Endothelial cell of umbilical vein (primary cell): ENCODE data around the gene CPED1. TPM values are rescaled to one million over a fixed set of nuclear protein-coding genes. Genes with fewer than 3 reads are reported as not detected.

Source experiments
- BruUV-seq: library from RNA; stranded (reverse); fragments of 400-500 nt; replicated peaks from 2 replicates; lab custom pipeline; 2021; lab: Mats Ljungman, UMichigan
- CTCF ChIA-PET: fragments of 300-600, 350-600 bp; sonication (Branson Sonifier 250); formaldehyde crosslinking; loops from one replicate; lab custom pipeline; 2021; ENCODE audit warnings: antibody characterized with exemption, inconsistent platforms; lab: Charles Lee
- POLR2A ChIA-PET: fragments of 300-600, 350-600 bp; sonication (Branson Sonifier 250); formaldehyde crosslinking; loops from one replicate; lab custom pipeline; 2021; ENCODE audit warnings: antibody characterized with exemption, inconsistent platforms; lab: Charles Lee
- DNase-seq: peaks from one replicate; pipeline ENCODE4 v3.0.0-alpha.2; 2011; ENCODE audit warnings: low read depth, low spot score
- FAIRE-seq: peaks from 2 replicates; lab custom pipeline; 2011; peaks lifted over from hg19 to GRCh38; lab: Jason Lieb, UNC
- H2AFZ ChIP-seq: 2 replicates; pipeline ENCODE4 v1.6.0; 2012; ENCODE audit warnings: low read depth, low read length, control low read depth, inconsistent platforms
- H3K27ac ChIP-seq: 2 replicates; pipeline ENCODE4 v1.5.1; 2011; ENCODE audit warnings: low read depth, mild to moderate bottlenecking, control low read depth, low read length, moderate library complexity; ENCODE audit not compliant: insufficient read depth
- H3K27me3 ChIP-seq, 2 experiments: 2 replicates each; pipeline versions ENCODE4 v1.6.0 to v1.6.1; 2011; ENCODE audit warnings: low read length in 2 of 2, mixed read lengths in 1 of 2; ENCODE audit not compliant: control insufficient read depth in 2 of 2, insufficient read depth in 2 of 2
- H3K36me3 ChIP-seq, 2 experiments: 2 replicates in 1 of 2; 3 replicates in 1 of 2; pipeline ENCODE4 v1.5.1; 2011; ENCODE audit warnings: low read length in 2 of 2, mild to moderate bottlenecking in 1 of 2, moderate library complexity in 1 of 2; ENCODE audit not compliant: control insufficient read depth in 2 of 2, insufficient read depth in 2 of 2; ENCODE audit errors: extremely low read depth in 1 of 2
- H3K4me1 ChIP-seq: 3 replicates; pipeline ENCODE4 v1.5.1; 2011; ENCODE audit warnings: mild to moderate bottlenecking, low read length; ENCODE audit not compliant: control insufficient read depth, insufficient read depth; ENCODE audit errors: extremely low read depth
- H3K4me2 ChIP-seq: 2 replicates; pipeline ENCODE4 v1.6.1; 2011; ENCODE audit warnings: low read length, control low read depth, mixed read lengths; ENCODE audit not compliant: insufficient read depth
- H3K4me3 ChIP-seq, 3 experiments: fragments of 200-600 bp in 1 of 3; sonication (generic), shearing (Covaris generic) in 1 of 3; replicated peaks in 1 of 3; 2 replicates each; pipeline ENCODE4 v1.5.1; 2011 to 2016; ENCODE audit warnings: control low read depth in 3 of 3, low read length in 3 of 3, mild to moderate bottlenecking in 2 of 3, inconsistent platforms in 1 of 3, low read depth in 1 of 3, moderate library complexity in 1 of 3; ENCODE audit not compliant: insufficient read depth in 1 of 3
- H3K79me2 ChIP-seq: 2 replicates; pipeline ENCODE4 v1.6.0; 2012; ENCODE audit warnings: low read length, inconsistent platforms; ENCODE audit not compliant: control insufficient read depth, insufficient read depth
- H3K9ac ChIP-seq: replicated peaks from 2 replicates; pipeline ENCODE3; 2011; ENCODE audit warnings: low read length, control low read depth; ENCODE audit not compliant: insufficient read depth; ENCODE audit errors: extremely low read depth
- H3K9me1 ChIP-seq: replicated peaks from 3 replicates; pipeline ENCODE4 v1.6.0; 2011; ENCODE audit warnings: mild to moderate bottlenecking, low read length; ENCODE audit not compliant: control insufficient read depth, insufficient read depth; ENCODE audit errors: extremely low read depth
- H3K9me3 ChIP-seq: replicated peaks from 2 replicates; pipeline ENCODE4 v1.5.1; 2012; ENCODE audit warnings: low read length, inconsistent platforms; ENCODE audit not compliant: control insufficient read depth, insufficient read depth
- H4K20me1 ChIP-seq: replicated peaks from 2 replicates; pipeline ENCODE3; 2011; ENCODE audit warnings: mild to moderate bottlenecking, low read length; ENCODE audit not compliant: control insufficient read depth, insufficient read depth; ENCODE audit errors: extremely low read depth
- EZH2 ChIP-seq: IDR thresholded peaks from 2 replicates; pipeline ENCODE4 v1.6.1; 2012; ENCODE audit warnings: borderline replicate concordance, low read depth, mild to moderate bottlenecking, moderate library complexity, low read length, inconsistent platforms; ENCODE audit not compliant: severe bottlenecking
- FOS ChIP-seq: IDR thresholded peaks from 2 replicates; pipeline ENCODE4 v1.6.1; 2011; ENCODE audit warnings: mild to moderate bottlenecking, low read length, moderate library complexity, borderline replicate concordance; ENCODE audit not compliant: insufficient read depth
- GATA2 ChIP-seq: IDR thresholded peaks from 2 replicates; pipeline ENCODE4 v1.7.0; 2011; ENCODE audit warnings: low read depth, mild to moderate bottlenecking, moderate library complexity, mixed read lengths, low read length; ENCODE audit not compliant: insufficient read length, insufficient read depth
- JUN ChIP-seq: IDR thresholded peaks from 2 replicates; pipeline ENCODE4 v1.6.1; 2011; ENCODE audit warnings: borderline replicate concordance, low read depth; ENCODE audit not compliant: insufficient read length, insufficient read depth
- MAX ChIP-seq: IDR thresholded peaks from 2 replicates; pipeline ENCODE4 v1.6.1; 2011; ENCODE audit not compliant: insufficient read depth, insufficient read length
- MYC ChIP-seq: IDR thresholded peaks from one replicate; pipeline ENCODE4 v1.6.1; 2011; ENCODE audit warnings: mild to moderate bottlenecking, low read depth, low read length
- POLR2A ChIP-seq: IDR thresholded peaks from 2 replicates; pipeline ENCODE4 v1.6.1; 2012; ENCODE audit warnings: low read depth, mild to moderate bottlenecking, control low read depth, low read length
- POLR2AphosphoS5 ChIP-seq: IDR thresholded peaks from 2 replicates; pipeline ENCODE4 v1.6.1; 2012; ENCODE audit warnings: low read depth, mild to moderate bottlenecking, control low read depth, low read length, moderate library complexity; ENCODE audit not compliant: insufficient read depth
- dilution Hi-C: fragments of 300-500 bp; cut with MboI; formaldehyde crosslinking; loops from one replicate; pipeline ENCODE4 v1.15.0; 2019; ENCODE audit warnings: low sequenced_read_pairs; ENCODE audit not compliant: extremely low pct_ligation_motif_present
- intact Hi-C: fragments of 100-400 bp; cut with micrococcal nuclease; formaldehyde crosslinking; loops from one replicate; pipeline ENCODE4 v1.10.0; 2022
- polyA plus RNA-seq, 4 experiments: library from polyadenylated mRNA; depleted of rRNA in 3 of 4; stranded (reverse) in 3 of 4; unstranded in 1 of 4; fragments of >200 nt; gene quantifications; 2 replicates each; pipeline versions ENCODE4 v1.2.1 to v1.2.3, GENCODE V29; 2011 to 2012; ENCODE audit warnings: missing spikeins in 1 of 4
- total RNA-seq: library from RNA; stranded (reverse); gene quantifications from 2 replicates; pipeline ENCODE4 v1.2.3, GENCODE V29; 2021
- TF ChIP-seq, protein P1 (sequence below), 2 donors: IDR thresholded peaks; 1 replicate in 1 of 2; 2 replicates in 1 of 2; pipeline ENCODE4 v1.5.1; 2011; ENCODE audit warnings: low read length in 2 of 2, mild to moderate bottlenecking in 2 of 2, moderate library complexity in 2 of 2, control low read depth in 1 of 2, inconsistent platforms in 1 of 2, low read depth in 1 of 2; ENCODE audit not compliant: insufficient read depth in 1 of 2; ENCODE audit errors: extremely low read depth in 1 of 2

Gene CPED1
- total and polyA plus RNA-seq, 2 donors (not counting 3 experiments of a cell fraction or from before 2014, with no cell fraction given): 0.22 to 3.0 TPM

- Histone ChIP-seq H3K9me1 (no peaks in the 10 kb centered on the region), H3K9me3 (no peaks in the 10 kb centered on the region), H3K27ac (no peak overlapping the region), H3K36me3 (no peaks in the 10 kb centered on the region), H3K79me2 (no peaks in the 10 kb centered on the region), H2AFZ (no peak overlapping the region), H4K20me1 (no peaks in the 10 kb centered on the region), H3K27me3 (no peaks in the 10 kb centered on the region), H3K9ac (no peak overlapping the region), H3K4me3 (no peak overlapping the region), H3K4me1 (no peaks in the 10 kb centered on the region), H3K4me2 (no peak overlapping the region)
- intact Hi-C loops: no loop called here
- CTCF ChIA-PET: interaction anchor here (0.8 to 1.1 kb wide), 2 partner anchors 8 to 24 kb away, joined by 3 read pairs; no protein-coding TSS in a partner anchor
- POLR2A ChIA-PET: no interaction called here
- TF ChIP-seq POLR2A (no peak), JUN (no peak), FOS (no peak), MYC (no peak), EZH2 (no peak), MAX (no peak), GATA2 (no peak), POLR2AphosphoS5 (no peak)
- TF ChIP-seq, protein P1, sequence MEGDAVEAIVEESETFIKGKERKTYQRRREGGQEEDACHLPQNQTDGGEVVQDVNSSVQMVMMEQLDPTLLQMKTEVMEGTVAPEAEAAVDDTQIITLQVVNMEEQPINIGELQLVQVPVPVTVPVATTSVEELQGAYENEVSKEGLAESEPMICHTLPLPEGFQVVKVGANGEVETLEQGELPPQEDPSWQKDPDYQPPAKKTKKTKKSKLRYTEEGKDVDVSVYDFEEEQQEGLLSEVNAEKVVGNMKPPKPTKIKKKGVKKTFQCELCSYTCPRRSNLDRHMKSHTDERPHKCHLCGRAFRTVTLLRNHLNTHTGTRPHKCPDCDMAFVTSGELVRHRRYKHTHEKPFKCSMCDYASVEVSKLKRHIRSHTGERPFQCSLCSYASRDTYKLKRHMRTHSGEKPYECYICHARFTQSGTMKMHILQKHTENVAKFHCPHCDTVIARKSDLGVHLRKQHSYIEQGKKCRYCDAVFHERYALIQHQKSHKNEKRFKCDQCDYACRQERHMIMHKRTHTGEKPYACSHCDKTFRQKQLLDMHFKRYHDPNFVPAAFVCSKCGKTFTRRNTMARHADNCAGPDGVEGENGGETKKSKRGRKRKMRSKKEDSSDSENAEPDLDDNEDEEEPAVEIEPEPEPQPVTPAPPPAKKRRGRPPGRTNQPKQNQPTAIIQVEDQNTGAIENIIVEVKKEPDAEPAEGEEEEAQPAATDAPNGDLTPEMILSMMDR (IDR thresholded peaks at IDR 0.05; ENCODE audit: extremely low read depth in 1 of 2, insufficient read depth in 1 of 2, low read depth in 1 of 2, low read length in 2 of 2): no peak
- DNase-seq (peak; percentile 21), FAIRE-seq (no peak)
- dilution Hi-C loops: no loop called here
- BruUV-seq: no TSS peak
These were observed 44.3 kb downstream of the CPED1 start for GRCh38 chr7:121032645-121033460.
